22Rv1 (cell line): Measurements from ENCODE around the gene CAP2.

ENCODE experiments used
- ZFX ChIP-seq: fragments of 450-650 bp; IDR thresholded peaks from 2 replicates; pipeline ENCODE4 v1.6.1; 2017; ENCODE audit warnings: antibody characterized with exemption, borderline replicate concordance
- TF ChIP-seq, protein P1 (sequence below): fragments of 450-650 bp; IDR thresholded peaks from 2 replicates; pipeline ENCODE4 v1.5.1; 2017; ENCODE audit warnings: mild to moderate bottlenecking

DNA sequence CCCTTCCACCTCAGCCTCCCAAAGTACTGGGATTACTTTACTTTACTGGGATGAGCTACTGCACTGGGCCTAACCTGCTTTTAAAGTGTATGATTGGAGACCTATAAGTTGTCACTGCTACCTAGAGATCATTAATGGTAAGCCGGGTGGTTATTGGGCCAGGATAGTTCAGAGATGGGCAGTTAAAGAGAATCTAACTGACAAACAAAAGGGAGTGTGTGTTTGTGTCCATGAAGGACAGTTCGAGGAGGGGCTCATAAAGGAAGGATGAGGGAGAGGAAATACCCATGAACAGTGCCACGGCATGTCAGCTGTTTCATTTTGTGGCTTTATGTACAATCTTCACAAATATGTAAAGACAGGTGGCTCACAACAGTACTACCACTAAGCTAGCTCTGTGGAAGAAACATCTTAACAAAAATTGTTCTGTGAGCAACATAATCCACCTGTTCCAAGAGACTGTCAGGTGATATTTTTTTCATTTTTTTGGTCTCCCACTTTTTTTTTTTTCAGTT lies 137.0 kb downstream of the CAP2 start:
- TF ChIP-seq, protein P1, sequence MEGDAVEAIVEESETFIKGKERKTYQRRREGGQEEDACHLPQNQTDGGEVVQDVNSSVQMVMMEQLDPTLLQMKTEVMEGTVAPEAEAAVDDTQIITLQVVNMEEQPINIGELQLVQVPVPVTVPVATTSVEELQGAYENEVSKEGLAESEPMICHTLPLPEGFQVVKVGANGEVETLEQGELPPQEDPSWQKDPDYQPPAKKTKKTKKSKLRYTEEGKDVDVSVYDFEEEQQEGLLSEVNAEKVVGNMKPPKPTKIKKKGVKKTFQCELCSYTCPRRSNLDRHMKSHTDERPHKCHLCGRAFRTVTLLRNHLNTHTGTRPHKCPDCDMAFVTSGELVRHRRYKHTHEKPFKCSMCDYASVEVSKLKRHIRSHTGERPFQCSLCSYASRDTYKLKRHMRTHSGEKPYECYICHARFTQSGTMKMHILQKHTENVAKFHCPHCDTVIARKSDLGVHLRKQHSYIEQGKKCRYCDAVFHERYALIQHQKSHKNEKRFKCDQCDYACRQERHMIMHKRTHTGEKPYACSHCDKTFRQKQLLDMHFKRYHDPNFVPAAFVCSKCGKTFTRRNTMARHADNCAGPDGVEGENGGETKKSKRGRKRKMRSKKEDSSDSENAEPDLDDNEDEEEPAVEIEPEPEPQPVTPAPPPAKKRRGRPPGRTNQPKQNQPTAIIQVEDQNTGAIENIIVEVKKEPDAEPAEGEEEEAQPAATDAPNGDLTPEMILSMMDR, result no peak
- no peak for TF ChIP-seq ZFX
